ENCODE results near the gene ENOSF1.

GRCh38 chr18:693466-694187 lies 18.8 kb downstream of the ENOSF1 start:
- TF ChIP-seq SUZ12 (IDR thresholded peaks at IDR 0.05; ENCODE audit: extremely low read depth, insufficient read depth, insufficient read length), result no peak
- TF ChIP-seq ZNF274 (IDR thresholded peaks at IDR 0.05; ENCODE audit: low read depth, low read length), result no peak
